Measurements from ENCODE around the gene PPARG.

The PPARG gene

GRCh38 chr3:12345584-12346494, 57.0 kb downstream of the PPARG start:
- DNase-seq, result no peak

- no peak for DNase-seq
These were observed 58.4 kb downstream of the PPARG start for GRCh38 chr3:12347301-12347700.

- DNase-seq, result no peak
These were observed 61.3 kb downstream of the PPARG start for GRCh38 chr3:12349895-12350811.

GRCh38 chr3:12351145-12351544, 62.3 kb downstream of the PPARG start:
- no peak for DNase-seq

GRCh38 chr3:12352253-12352652, 63.4 kb downstream of the PPARG start:
- no peak for DNase-seq

- DNase-seq, result no peak
These were observed 63.9 kb downstream of the PPARG start for GRCh38 chr3:12352755-12353154.

GRCh38 chr3:12353796-12354525, 65.1 kb downstream of the PPARG start:
- DNase-seq, result no peak

GRCh38 chr3:12356175-12356574, 67.3 kb downstream of the PPARG start:
- DNase-seq, result no peak

- DNase-seq, result no peak
These were observed 68.1 kb downstream of the PPARG start for GRCh38 chr3:12356996-12357395.

- no peak for DNase-seq
These were observed 68.6 kb downstream of the PPARG start for GRCh38 chr3:12357456-12357855.

GRCh38 chr3:12363397-12364195, 74.7 kb downstream of the PPARG start:
- no peak for DNase-seq

- DNase-seq, result no peak
These were observed 78.5 kb downstream of the PPARG start for GRCh38 chr3:12367346-12367745.

GRCh38 chr3:12369029-12369428, 80.2 kb downstream of the PPARG start:
- no peak for DNase-seq

GRCh38 chr3:12369598-12369997, 80.7 kb downstream of the PPARG start:
- no peak for DNase-seq

GRCh38 chr3:12370758-12371157, 81.9 kb downstream of the PPARG start:
- no peak for DNase-seq

GRCh38 chr3:12371525-12372140, 82.8 kb downstream of the PPARG start:
- DNase-seq, result no peak

- DNase-seq, result no peak
These were observed 83.9 kb downstream of the PPARG start for GRCh38 chr3:12372741-12373280.

- no peak for DNase-seq
These were observed 86.7 kb downstream of the PPARG start for GRCh38 chr3:12375572-12375971.

GRCh38 chr3:12379640-12380429, 91.0 kb downstream of the PPARG start:
- DNase-seq, result no peak

- DNase-seq, result no peak
These were observed 91.6 kb downstream of the PPARG start for GRCh38 chr3:12380461-12380860.

GRCh38 chr3:12381199-12381598, 92.3 kb downstream of the PPARG start:
- DNase-seq, result no peak

Data from stimulated activated CD4-positive, alpha-beta T cell treated with anti-CD3 and anti-CD28 coated beads, Interleukin-4, amount 100 ng/mL, for 1 hour (primary cell).